ENCODE data around the gene HOXC6.

DNA sequence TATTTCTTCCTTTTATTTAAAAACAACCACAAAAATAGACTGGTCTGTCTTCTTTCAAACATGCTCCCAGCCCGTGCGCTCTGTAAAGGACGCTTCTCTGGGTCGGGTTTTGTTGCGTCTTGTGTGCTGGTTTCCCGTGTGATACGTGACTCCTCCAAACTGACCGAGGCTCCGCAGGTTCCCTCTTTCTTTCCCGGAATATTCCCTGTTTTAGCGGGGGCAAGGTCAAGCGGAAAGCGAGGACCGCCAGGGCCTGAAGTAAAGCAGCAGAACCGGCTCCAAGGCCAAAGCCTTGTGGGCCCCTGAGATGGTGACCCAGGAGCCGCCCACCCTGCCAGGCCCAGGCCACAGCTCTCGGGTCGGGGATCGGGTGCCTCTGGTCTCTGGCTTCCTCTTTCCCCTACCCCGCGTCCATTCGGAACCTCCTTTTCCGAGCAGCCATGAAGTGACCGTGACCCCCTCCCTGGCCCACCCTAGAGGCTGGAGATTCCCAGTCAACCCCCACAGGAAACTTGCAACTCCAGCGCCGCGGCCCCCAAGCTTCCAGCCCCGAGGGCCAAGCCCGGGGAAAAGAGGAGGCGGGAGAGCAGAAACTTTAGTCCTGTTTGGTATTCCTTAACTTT lies 44.2 kb upstream of the HOXC6 start:
- TF ChIP-seq POLR2AphosphoS5 (IDR thresholded peaks at IDR 0.05; ENCODE audit: low read depth, low read length) (no peak), POLR2A (IDR thresholded peaks at IDR 0.05; ENCODE audit: low read depth, low read length) (no peak), TAF1 (IDR thresholded peaks at IDR 0.05; ENCODE audit: low read depth, low read length) (no peak), PAX5 (IDR thresholded peaks at IDR 0.05; ENCODE audit: insufficient read depth, low read length, severe bottlenecking) (no peak)

All from GM12891 (cell line).